Panc1 (cell line): ENCODE results near the gene KDM4B. TPM values are rescaled to one million over a fixed set of nuclear protein-coding genes. Genes with fewer than 3 reads are reported as not detected.
"Not testable (repeated sequence)": the region's sequence is repeated elsewhere in the genome, so short reads cannot be mapped to it uniquely, and the experiment has no call there.

ENCODE experiments used
- ATAC-seq: fragments of 200-7000 bp; cut with Tn5 transposase; 2 replicates; pipeline ENCODE4 v1.9.1; 2020; ENCODE audit warnings: mild to moderate bottlenecking, moderate library complexity
- BruUV-seq: library from RNA; stranded (reverse); fragments of 400-500 nt; replicated peaks from 2 replicates; lab custom pipeline; 2021; lab: Mats Ljungman, UMichigan
- CTCF ChIA-PET: fragments of 300-600 bp; sonication (Branson Sonifier 250); formaldehyde crosslinking; loops from one replicate; lab custom pipeline; 2022; ENCODE audit warnings: antibody characterized with exemption; lab: Charles Lee
- POLR2A ChIA-PET: fragments of 300-600 bp; sonication (Branson Sonifier 250); formaldehyde crosslinking; loops from one replicate; lab custom pipeline; 2022; ENCODE audit warnings: antibody characterized with exemption; lab: Charles Lee
- DNase-seq: peaks from one replicate; pipeline ENCODE4 v3.0.0-alpha.2; 2010; ENCODE audit warnings: low read depth, low spot score
- H3K27ac ChIP-seq: 2 replicates; pipeline ENCODE4 v1.5.1; 2011; ENCODE audit warnings: mild to moderate bottlenecking, low read length, inconsistent platforms
- H3K27me3 ChIP-seq: fragments of 200-500 bp; sonication (Bioruptor generic); 2 replicates; pipeline ENCODE4 v1.6.0; 2014; ENCODE audit warnings: low read length, inconsistent platforms; ENCODE audit not compliant: control insufficient read depth, insufficient read depth
- H3K36me3 ChIP-seq: fragments of 200-500 bp; sonication (Bioruptor generic); 2 replicates; pipeline ENCODE4 v1.5.1; 2014; ENCODE audit warnings: inconsistent platforms, mild to moderate bottlenecking, low read length, moderate library complexity; ENCODE audit not compliant: control insufficient read depth, insufficient read depth
- H3K4me1 ChIP-seq: 2 replicates; pipeline ENCODE4 v1.5.1; 2011; ENCODE audit warnings: inconsistent platforms, mild to moderate bottlenecking, low read length, moderate library complexity; ENCODE audit not compliant: control insufficient read depth, insufficient read depth
- H3K4me3 ChIP-seq, 2 experiments: 2 replicates each; pipeline ENCODE4 v1.5.1; 2011 to 2012; ENCODE audit warnings: low read depth in 2 of 2, low read length in 2 of 2, mild to moderate bottlenecking in 2 of 2, inconsistent platforms in 1 of 2, moderate library complexity in 1 of 2
- H3K9me3 ChIP-seq: fragments of 200-500 bp; sonication (Bioruptor generic); 2 replicates; pipeline ENCODE4 v1.5.1; 2014; ENCODE audit warnings: low read depth, mild to moderate bottlenecking, inconsistent platforms, low read length, moderate library complexity; ENCODE audit not compliant: control insufficient read depth, insufficient read depth
- CTCF ChIP-seq: fragments of 450-650 bp; IDR thresholded peaks from 2 replicates; pipeline ENCODE4 v1.5.1; 2017; ENCODE audit warnings: mild to moderate bottlenecking
- POLR2AphosphoS5 ChIP-seq: IDR thresholded peaks from 2 replicates; pipeline ENCODE4 v1.6.1; 2012; ENCODE audit warnings: mild to moderate bottlenecking, low read depth, low read length, moderate library complexity
- REST ChIP-seq, 2 experiments: IDR thresholded peaks; 2 replicates each; pipeline ENCODE4 v1.6.1; 2011 to 2012; ENCODE audit warnings: low read depth in 2 of 2, control low read depth in 1 of 2, low read length in 1 of 2, mild to moderate bottlenecking in 1 of 2, moderate library complexity in 1 of 2; ENCODE audit not compliant: insufficient read depth in 1 of 2
- SIN3A ChIP-seq: IDR thresholded peaks from 2 replicates; pipeline ENCODE4 v1.6.1; 2012; ENCODE audit warnings: low read depth, mild to moderate bottlenecking, low read length, moderate library complexity, borderline replicate concordance; ENCODE audit not compliant: insufficient read depth
- TCF7L2 ChIP-seq: IDR thresholded peaks from 2 replicates; pipeline ENCODE4 v1.6.1; 2011; ENCODE audit warnings: mild to moderate bottlenecking, low read depth, low read length, inconsistent platforms
- in situ Hi-C: cut with HindIII; loops from 2 replicates; pipeline ENCODE4 v1.10.0; 2016; ENCODE audit warnings: low sequenced_read_pairs, low pct_unique_long_range_greater_than_20kb
- intact Hi-C: fragments of 100-400 bp; cut with micrococcal nuclease; formaldehyde crosslinking; loops from one replicate; pipeline ENCODE4 v1.10.0; 2022; ENCODE audit not compliant: unreplicated experiment
- total RNA-seq: library from RNA; stranded (reverse); gene quantifications from one replicate; pipeline ENCODE4 v1.2.1, GENCODE V29; 2021; ENCODE audit not compliant: unreplicated experiment

KDM4B gene
- total RNA-seq, 1 experiment from 2014 or later, result 18.4 TPM

GRCh38 chr19:5193192-5193591, 224.3 kb downstream of the KDM4B start:
- ATAC-seq, result no peak
- no TSS peak for BruUV-seq
- Histone ChIP-seq H3K36me3 (no peaks in the 10 kb centered on the region), H3K4me1 (no peaks in the 10 kb centered on the region), H3K9me3 (no peaks in the 10 kb centered on the region), H3K4me3 (no peak overlapping the region), H3K27ac (no peak overlapping the region), H3K27me3 (no peaks in the 10 kb centered on the region)
- ChIA-PET CTCF (no interaction called here), POLR2A (interaction anchor here (0.6 kb wide), 2 partner anchors 213 to 659 kb away, joined by 3 to 4 read pairs; no protein-coding TSS in a partner anchor)
- DNase-seq, result no peak
- TF ChIP-seq SIN3A (no peak), REST (IDR thresholded peaks at IDR 0.05; ENCODE audit: insufficient read depth in 1 of 2, low read depth in 2 of 2, low read length in 1 of 2) (no peak), CTCF (no peak), POLR2AphosphoS5 (no peak), TCF7L2 (no peak)
- in situ Hi-C loops (no loop called here), intact Hi-C loops (no loop called here)

- H3K27me3 ChIP-seq, result no peaks in the 10 kb centered on the region
- in situ Hi-C loops, result no loop called here
- H3K36me3 ChIP-seq, result no peaks in the 10 kb centered on the region
- H3K27ac ChIP-seq, result no peak overlapping the region
- no peaks in the 10 kb centered on the region for H3K4me1 ChIP-seq
- H3K9me3 ChIP-seq, result no peaks in the 10 kb centered on the region
- intact Hi-C loops, result no loop called here
- DNase-seq (no peak), ATAC-seq (no peak)
- CTCF ChIA-PET, result no interaction called here
- BruUV-seq, result no TSS peak
- POLR2A ChIA-PET, result no interaction called here
- no peak for TF ChIP-seq CTCF
- no peak for TF ChIP-seq REST (IDR thresholded peaks at IDR 0.05; ENCODE audit: insufficient read depth in 1 of 2, low read depth in 2 of 2, low read length in 1 of 2)
- TF ChIP-seq POLR2AphosphoS5, result no peak
- TF ChIP-seq TCF7L2, result no peak
- H3K4me3 ChIP-seq, result no peak overlapping the region
Observed at GRCh38 chr19:5194641-5195040, 225.7 kb downstream of the KDM4B start.

- POLR2A ChIA-PET, result interaction anchor here (0.6 kb wide), 1 partner anchor 782 kb away, joined by 3 read pairs; no protein-coding TSS in a partner anchor
- H3K27ac ChIP-seq, H3K27me3 ChIP-seq, H3K36me3 ChIP-seq, H3K9me3 ChIP-seq, intact Hi-C loops, BruUV-seq, in situ Hi-C loops, H3K4me1 ChIP-seq, H3K4me3 ChIP-seq, ATAC-seq, CTCF ChIA-PET, DNase-seq: not testable (repeated sequence)
Observed at GRCh38 chr19:5195587-5195986, 226.7 kb downstream of the KDM4B start.
